ENCODE measurements around the gene GIMAP1.
A peak's percentile ranks its signal among the peaks of the same experiment; 100 is the strongest.

Gene GIMAP1

DNA sequence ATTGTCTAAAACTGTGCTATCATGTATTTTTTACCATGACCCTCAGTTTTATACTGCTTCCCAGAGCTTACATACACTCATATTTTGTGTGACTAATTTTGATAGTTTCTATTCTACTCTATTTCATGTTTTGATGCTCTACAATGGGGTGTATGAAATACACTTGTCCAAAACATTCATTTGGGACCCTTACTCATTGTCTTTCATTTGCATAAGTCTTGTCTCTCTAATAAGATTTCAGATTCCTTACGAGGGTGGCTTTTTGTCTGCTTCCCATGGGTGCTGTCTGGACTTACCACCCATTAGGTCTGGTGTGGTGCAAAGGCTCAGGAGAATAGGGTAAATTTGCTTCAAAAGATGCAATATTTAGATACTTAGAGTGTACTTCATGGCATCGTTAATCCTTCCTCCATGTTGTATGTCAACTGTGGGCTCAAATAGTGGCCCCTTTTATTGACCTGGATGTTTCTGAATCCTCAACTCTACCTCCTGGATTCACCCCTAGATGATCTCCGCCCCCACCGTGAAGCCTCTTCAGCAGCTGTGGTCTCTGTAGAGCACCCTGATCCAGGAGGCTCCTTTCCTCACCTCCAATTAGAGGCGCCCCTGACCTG, 17.2 kb downstream of the GIMAP1 start:
- DNase-seq (ENCODE audit: low spot score in 2 of 2) = no peak
- ATAC-seq (ENCODE audit: low read depth) = no peak
- Mint-ChIP-seq H3K27ac (no peak overlapping the region), H3K4me1 (peaks cover 4% of the 10 kb centered on the region), H3K9me3 (peaks cover 2% of the 10 kb centered on the region), H3K36me3 (peaks cover 2% of the 10 kb centered on the region), H3K27me3 (peaks cover 7% of the 10 kb centered on the region), H3K4me3 (no peak overlapping the region)

DNA sequence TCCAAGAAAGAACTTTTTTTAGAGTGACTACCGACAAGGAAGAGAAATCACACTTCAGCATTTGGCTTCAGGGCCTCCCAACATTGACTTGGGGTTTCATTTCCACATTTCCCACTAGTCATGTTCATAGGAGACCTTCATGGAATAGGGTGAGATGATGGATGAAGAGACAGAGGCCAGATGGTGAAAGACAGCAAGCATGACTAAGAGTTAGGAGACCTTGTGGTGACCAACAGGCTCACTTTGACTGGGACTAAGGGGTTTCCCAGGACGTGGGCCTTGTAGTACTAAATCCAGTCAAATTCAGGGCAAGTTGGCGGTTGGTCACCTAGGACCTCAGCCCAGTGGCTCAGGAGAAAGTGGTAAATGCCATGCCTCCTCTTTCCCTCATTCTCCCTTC, 17.8 kb downstream of the GIMAP1 start:
- Mint-ChIP-seq H3K27ac (no peak overlapping the region), H3K36me3 (no peaks in the 10 kb centered on the region), H3K27me3 (peaks cover 9% of the 10 kb centered on the region), H3K4me1 (peaks cover 4% of the 10 kb centered on the region), H3K9me3 (no peaks in the 10 kb centered on the region), H3K4me3 (no peak overlapping the region)
- DNase-seq (ENCODE audit: low spot score in 2 of 2) (no peak), ATAC-seq (ENCODE audit: low read depth) (no peak)

DNA sequence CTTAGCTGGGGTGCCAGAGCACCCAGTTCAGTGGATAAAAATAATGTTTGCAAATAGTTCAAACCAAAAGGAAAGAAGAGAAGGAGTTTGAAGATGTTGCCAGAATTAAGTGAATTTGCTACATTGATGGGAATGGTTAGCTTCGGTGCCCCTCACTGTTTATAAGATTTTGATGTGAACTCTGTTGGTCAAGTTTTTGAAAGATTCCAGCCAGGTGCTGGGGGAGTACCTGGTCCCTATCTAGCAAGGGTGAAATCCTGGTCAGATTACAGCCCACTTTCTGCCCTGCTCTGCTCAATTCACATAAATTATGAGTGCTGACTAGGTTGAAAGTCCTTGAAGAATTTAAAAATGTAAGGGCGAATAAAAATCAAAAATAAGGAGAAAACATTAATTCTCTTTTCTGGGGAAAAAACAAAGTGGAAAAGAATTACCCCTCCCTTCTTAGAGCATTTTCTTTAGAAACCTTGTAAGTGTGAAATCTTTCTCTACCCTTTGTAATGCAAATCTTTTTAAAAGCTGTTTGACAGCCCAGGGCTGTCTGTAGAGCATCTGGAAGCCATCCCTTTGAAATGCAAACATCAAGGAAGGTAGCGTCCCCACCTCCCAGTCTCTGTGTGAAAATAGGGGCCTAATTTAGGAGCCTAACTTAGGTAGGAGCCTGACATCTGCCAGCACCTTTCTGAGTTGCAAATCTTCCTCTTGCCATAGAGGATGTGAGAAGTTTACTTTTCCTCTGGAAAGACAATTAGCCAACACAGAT, 19.4 kb downstream of the GIMAP1 start:
- peaks cover 4% of the 10 kb centered on the region for H3K4me1 Mint-ChIP-seq
- DNase-seq (ENCODE audit: low spot score in 2 of 2) (no peak), ATAC-seq (ENCODE audit: low read depth) (no peak)

DNA sequence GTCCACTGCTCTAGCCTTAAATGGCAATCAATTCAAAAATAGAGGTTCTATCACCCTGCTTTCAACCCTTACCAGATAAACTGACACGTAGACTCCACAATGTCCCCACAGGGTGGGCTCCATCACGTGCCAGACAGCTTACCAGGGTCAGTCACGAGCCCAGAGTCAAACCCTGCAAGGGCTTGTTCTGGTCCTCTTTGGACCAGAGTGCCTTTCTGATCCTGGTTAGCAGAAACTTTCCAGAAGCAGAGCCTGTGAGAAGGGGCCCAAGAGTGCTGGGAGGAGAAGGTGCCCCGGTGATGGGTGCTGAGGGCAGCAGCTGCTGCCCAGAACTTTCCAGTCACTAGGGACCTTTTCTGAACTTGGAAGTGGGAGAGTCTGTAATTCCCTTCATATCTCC, 20.5 kb downstream of the GIMAP1 start:
- Mint-ChIP-seq H3K9me3 (peaks cover 4% of the 10 kb centered on the region), H3K4me3 (peak overlapping the region; percentile 77), H3K27me3 (peaks cover 16% of the 10 kb centered on the region), H3K27ac (no peak overlapping the region), H3K4me1 (peaks cover 4% of the 10 kb centered on the region), H3K36me3 (peaks cover 3% of the 10 kb centered on the region)
- ATAC-seq (ENCODE audit: low read depth) (no peak), DNase-seq (ENCODE audit: low spot score in 2 of 2) (no peak)

More for the DNA sequence above, 19.4 kb downstream of the GIMAP1 start:
- peaks cover 3% of the 10 kb centered on the region for H3K36me3 Mint-ChIP-seq
- no peak overlapping the region for H3K4me3 Mint-ChIP-seq
- peaks cover 16% of the 10 kb centered on the region for H3K27me3 Mint-ChIP-seq
- H3K9me3 Mint-ChIP-seq = peaks cover 4% of the 10 kb centered on the region
- H3K27ac Mint-ChIP-seq = no peak overlapping the region

DNA sequence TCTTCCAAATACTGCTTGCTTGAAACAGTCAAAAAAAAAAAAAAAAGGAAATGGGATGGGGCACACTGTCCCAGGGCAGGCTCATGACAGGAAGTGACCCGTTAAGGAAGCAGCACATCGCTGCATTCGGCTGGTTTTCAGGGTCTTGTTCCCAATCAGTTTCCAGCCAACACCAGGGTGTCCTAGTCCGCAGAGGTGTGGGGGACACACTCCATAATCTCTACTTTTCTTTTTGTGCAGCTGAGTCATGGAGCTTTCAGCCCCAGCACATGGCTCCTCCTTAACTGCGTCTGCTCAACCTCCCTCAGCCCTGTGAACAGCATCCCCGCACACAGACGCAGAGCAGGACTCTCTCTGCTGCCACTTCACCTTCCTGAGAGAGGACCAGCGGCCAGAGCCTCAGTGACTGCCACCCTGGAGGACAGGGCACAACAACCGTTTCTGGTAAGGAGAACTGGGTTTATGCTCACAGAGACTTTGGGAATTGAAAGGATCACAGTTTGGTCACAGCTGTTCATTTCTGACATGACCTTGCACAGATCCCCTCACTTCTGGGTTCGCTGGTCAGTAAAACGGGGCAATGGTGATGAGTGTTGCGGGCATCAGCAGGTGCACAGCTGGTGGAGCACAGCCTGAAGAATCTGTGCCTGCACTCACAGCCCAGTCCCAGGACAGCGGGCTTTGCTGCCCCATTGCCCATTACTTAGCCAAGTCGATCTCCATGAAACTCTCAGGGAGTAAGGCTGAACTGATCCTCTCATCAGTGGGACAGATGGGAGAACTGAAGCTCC, 21.0 kb downstream of the GIMAP1 start, which contains the start of gene GIMAP5:
Gene GIMAP5, plus strand, starts transcription at position 154 of the 791 bp plus-strand sequence. CDS start 3,467 bp downstream, outside the sequence.
- Mint-ChIP-seq H3K4me3 (peak within 1 kb of the TSS; percentile 77), H3K36me3 (peaks cover 3% of the 10 kb centered on the region), H3K9me3 (peaks cover 4% of the 10 kb centered on the region), H3K27me3 (peaks cover 19% of the 10 kb centered on the region), H3K27ac (peak within 1 kb of the TSS; percentile 28), H3K4me1 (peaks cover 4% of the 10 kb centered on the region)
- no peak for DNase-seq (ENCODE audit: low spot score in 2 of 2)
- peak; percentile 29 for ATAC-seq (ENCODE audit: low read depth)

DNA sequence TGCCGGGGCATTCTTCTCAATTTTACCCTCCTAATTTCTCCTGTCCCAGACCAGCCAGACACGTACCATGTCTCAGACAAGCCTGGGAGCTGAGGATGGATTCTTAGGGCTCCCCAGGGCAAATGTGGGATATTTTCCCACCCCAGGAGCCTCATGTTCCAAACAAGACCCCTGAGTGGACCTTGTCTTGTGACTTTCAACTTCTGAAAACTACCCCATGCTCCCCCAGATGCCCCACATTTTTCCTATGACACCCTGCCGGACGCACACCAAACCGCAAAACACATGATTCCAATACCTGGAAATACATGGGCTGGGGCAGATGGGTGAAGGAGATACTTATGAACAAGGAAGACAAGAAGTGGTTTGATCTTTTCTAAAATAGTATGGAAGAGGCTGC, 21.7 kb downstream of the GIMAP1 start:
- DNase-seq (ENCODE audit: low spot score in 2 of 2) (no peak), ATAC-seq (ENCODE audit: low read depth) (no peak)
- Mint-ChIP-seq H3K27ac (no peak overlapping the region), H3K4me3 (peak overlapping the region; percentile 77), H3K9me3 (peaks cover 4% of the 10 kb centered on the region), H3K27me3 (peaks cover 21% of the 10 kb centered on the region), H3K36me3 (peaks cover 3% of the 10 kb centered on the region), H3K4me1 (peaks cover 4% of the 10 kb centered on the region)

DNA sequence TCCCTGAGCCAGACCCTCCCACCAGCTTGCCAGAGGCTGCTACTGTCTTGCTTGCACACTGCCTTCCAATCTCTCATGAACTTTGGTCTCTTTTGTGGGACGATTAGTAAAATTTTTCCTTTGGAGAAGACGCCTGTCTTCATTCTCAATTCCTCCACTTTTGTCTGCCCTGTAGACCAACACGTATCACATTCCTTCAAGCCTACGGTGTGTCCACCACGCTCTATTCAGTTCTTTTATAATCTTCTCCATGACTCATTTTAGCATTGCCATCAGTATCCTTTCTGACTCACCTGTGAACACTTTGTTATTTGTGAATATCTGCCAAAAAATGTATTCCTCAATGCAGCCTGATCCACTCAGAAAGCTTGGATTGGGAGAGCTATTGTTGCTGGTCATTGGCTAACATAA, 22.2 kb downstream of the GIMAP1 start:
- H3K9me3 Mint-ChIP-seq = peaks cover 4% of the 10 kb centered on the region
- DNase-seq (ENCODE audit: low spot score in 2 of 2) (no peak), ATAC-seq (ENCODE audit: low read depth) (no peak)
- H3K4me1 Mint-ChIP-seq = peaks cover 4% of the 10 kb centered on the region
- no peak overlapping the region for H3K4me3 Mint-ChIP-seq
- H3K36me3 Mint-ChIP-seq = peaks cover 3% of the 10 kb centered on the region
- no peak overlapping the region for H3K27ac Mint-ChIP-seq
- peaks cover 23% of the 10 kb centered on the region for H3K27me3 Mint-ChIP-seq

DNA sequence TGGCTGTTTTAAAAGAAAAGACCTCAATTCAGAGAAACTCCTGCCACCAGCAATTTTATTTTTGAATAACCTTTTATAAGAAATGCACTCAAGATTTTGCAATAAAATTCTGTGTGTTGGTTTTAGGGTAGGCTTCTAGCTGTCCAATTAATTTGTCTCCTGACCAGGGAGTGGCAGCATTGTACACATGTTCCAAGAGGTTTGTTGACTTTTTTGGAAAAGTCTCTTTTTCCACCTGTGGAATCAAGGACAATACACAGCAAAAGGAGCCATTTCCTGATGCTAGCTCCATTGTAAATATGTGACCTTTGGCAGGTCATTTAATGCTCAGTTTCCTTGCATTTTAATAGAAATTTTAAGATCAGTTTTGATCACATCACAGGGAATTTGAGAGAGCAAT, 22.6 kb downstream of the GIMAP1 start:
- ATAC-seq (ENCODE audit: low read depth) (no peak), DNase-seq (ENCODE audit: low spot score in 2 of 2) (no peak)
- H3K4me3 Mint-ChIP-seq = no peak overlapping the region
- peaks cover 3% of the 10 kb centered on the region for H3K36me3 Mint-ChIP-seq
- H3K27me3 Mint-ChIP-seq = peaks cover 23% of the 10 kb centered on the region
- peaks cover 4% of the 10 kb centered on the region for H3K9me3 Mint-ChIP-seq
- H3K4me1 Mint-ChIP-seq = peaks cover 4% of the 10 kb centered on the region
- H3K27ac Mint-ChIP-seq = no peak overlapping the region

DNA sequence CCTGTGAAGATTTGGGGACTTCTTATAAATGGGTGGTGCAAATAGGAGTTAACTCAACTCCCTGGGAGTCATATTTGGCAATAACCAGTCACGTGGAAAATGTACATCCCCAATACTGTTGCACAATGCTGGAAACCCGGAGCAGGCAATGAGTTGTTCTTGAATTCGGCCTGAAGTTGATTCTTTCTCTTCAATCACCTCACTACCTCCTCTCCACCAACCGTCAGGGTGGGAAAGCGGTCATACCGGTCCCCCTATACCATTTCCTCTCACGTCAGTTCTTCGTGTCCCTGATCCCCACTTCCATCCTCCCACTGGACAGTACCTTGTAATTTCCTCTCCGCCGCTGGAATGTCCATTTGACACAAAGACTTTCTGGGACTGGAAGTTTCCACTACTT, 23.6 kb downstream of the GIMAP1 start:
- peaks cover 4% of the 10 kb centered on the region for H3K4me1 Mint-ChIP-seq
- H3K36me3 Mint-ChIP-seq = peaks cover 4% of the 10 kb centered on the region
- H3K27me3 Mint-ChIP-seq = peaks cover 28% of the 10 kb centered on the region
- ATAC-seq (ENCODE audit: low read depth) (no peak), DNase-seq (ENCODE audit: low spot score in 2 of 2) (no peak)
- no peak overlapping the region for H3K4me3 Mint-ChIP-seq
- H3K9me3 Mint-ChIP-seq = peaks cover 4% of the 10 kb centered on the region
- H3K27ac Mint-ChIP-seq = no peak overlapping the region

DNA sequence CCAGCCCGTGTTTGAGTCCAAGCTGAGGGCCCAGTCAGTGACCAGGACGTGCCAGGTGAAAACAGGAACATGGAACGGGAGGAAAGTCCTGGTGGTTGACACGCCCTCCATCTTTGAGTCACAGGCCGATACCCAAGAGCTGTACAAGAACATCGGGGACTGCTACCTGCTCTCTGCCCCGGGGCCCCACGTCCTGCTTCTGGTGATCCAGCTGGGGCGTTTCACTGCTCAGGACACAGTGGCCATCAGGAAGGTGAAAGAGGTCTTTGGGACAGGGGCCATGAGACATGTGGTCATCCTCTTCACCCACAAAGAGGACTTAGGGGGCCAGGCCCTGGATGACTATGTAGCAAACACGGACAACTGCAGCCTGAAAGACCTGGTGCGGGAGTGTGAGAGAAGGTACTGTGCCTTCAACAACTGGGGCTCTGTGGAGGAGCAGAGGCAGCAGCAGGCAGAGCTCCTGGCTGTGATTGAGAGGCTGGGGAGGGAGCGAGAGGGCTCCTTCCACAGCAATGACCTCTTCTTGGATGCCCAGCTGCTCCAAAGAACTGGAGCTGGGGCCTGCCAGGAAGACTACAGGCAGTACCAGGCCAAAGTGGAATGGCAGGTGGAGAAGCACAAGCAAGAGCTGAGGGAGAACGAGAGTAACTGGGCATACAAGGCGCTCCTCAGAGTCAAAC, 26.0 kb downstream of the GIMAP1 start:
- Mint-ChIP-seq H3K27me3 (peaks cover 29% of the 10 kb centered on the region), H3K4me3 (no peak overlapping the region), H3K9me3 (peaks cover 4% of the 10 kb centered on the region), H3K4me1 (peaks cover 3% of the 10 kb centered on the region), H3K27ac (no peak overlapping the region), H3K36me3 (peaks cover 4% of the 10 kb centered on the region)
- DNase-seq (ENCODE audit: low spot score in 2 of 2) (no peak), ATAC-seq (ENCODE audit: low read depth) (no peak)

DNA sequence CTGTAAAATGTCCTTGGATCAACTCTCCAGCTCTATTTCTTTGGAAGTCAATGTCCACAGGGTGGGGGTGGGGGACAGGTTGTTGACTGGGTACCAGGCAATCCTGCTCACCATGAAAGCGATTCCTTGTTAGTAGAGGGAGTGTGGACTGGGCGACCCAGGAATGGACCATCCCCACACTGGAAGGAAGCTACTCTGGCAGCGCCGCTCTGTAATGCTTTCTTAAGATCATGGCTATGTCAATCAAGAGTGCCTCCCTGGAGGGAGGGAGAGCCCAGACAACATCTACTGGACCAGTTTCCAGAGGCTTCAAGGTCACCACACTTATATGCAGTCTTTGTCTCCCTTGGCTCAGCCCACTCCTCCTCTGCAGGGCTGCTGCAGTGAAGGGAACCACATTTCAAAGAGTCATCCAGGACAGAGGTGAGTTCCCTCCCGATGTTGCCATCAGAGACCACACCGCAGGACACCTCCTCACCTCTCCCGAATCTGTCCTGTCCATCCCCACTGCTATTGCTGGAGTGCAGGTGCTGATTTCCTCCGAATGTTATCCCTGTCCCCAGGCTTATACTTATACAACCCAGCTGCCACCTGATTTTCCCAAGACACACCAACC, 27.7 kb downstream of the GIMAP1 start:
- ATAC-seq (ENCODE audit: low read depth) = no peak
- Mint-ChIP-seq H3K4me1 (no peaks in the 10 kb centered on the region), H3K27me3 (peaks cover 23% of the 10 kb centered on the region), H3K4me3 (no peak overlapping the region), H3K36me3 (peaks cover 4% of the 10 kb centered on the region), H3K27ac (no peak overlapping the region), H3K9me3 (peaks cover 4% of the 10 kb centered on the region)
- DNase-seq (ENCODE audit: low spot score in 2 of 2) = no peak

DNA sequence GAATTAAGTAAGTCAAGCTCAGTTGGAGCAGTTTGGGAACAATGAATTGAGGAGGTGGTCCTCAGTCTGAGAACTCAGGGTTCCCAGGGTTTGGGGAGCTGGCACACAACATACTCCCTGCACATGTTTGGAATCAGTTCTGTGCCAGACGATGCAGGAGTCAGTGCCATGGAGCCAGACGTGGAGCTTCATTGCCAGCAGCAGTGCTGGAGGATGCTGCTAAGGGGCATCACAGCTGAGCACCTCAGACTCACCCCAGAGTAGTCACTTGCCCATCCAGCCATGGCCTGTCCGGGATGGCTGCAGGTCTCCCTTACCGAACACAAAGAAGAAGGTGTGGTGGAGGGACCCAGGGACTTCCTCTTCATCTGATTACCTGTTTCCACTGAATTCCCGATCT, 28.7 kb downstream of the GIMAP1 start:
- ATAC-seq (ENCODE audit: low read depth) = no peak
- Mint-ChIP-seq H3K36me3 (peaks cover 2% of the 10 kb centered on the region), H3K27me3 (peaks cover 22% of the 10 kb centered on the region), H3K27ac (no peak overlapping the region), H3K4me3 (no peak overlapping the region), H3K9me3 (peaks cover 3% of the 10 kb centered on the region), H3K4me1 (no peaks in the 10 kb centered on the region)
- no peak for DNase-seq (ENCODE audit: low spot score in 2 of 2)

DNA sequence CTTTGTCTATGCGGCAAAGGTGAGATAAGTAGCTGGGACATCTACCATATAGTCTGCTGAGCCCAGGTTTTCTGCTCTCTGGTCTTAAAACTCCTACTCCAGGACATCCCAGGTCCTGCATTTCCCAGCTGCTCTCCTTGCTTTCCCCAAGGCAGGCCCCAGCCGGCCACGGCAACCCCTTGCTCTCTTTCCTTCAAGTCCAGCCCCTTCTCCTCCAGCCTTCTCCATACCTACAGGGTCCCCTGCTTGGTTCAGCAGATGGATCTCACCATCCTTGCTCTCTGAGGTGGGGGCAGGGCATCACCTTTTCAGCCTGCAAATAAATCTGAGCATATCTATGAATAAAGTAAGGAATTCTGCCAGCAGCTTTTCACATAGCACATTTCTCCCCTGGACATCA, 29.5 kb downstream of the GIMAP1 start:
- Mint-ChIP-seq H3K4me1 (no peaks in the 10 kb centered on the region), H3K27ac (no peak overlapping the region), H3K27me3 (peaks cover 17% of the 10 kb centered on the region), H3K9me3 (no peaks in the 10 kb centered on the region), H3K4me3 (no peak overlapping the region), H3K36me3 (peaks cover 2% of the 10 kb centered on the region)
- DNase-seq (ENCODE audit: low spot score in 2 of 2) = no peak
- no peak for ATAC-seq (ENCODE audit: low read depth)
